ENCODE results near the gene UQCRQ.

UQCRQ gene

GRCh38 chr5:132866342-132867045 is at the start of gene UQCRQ, which contains the start of gene GDF9:
TSS of gene UQCRQ (plus strand) at chr5:132866642. CDS start at chr5:132866882, 240 bp downstream.
TSS of gene GDF9 (minus strand) at chr5:132866469. CDS start at chr5:132864533, 1,936 bp downstream.
- Mint-ChIP-seq H3K27ac (peak within 1 kb of the TSS; percentile 98), H3K36me3 (ENCODE audit: low read depth) (peaks cover 37% of the 10 kb centered on the region), H3K9me3 (no peaks in the 10 kb centered on the region), H3K4me3 (peak within 1 kb of the TSS; percentile 94), H3K4me1 (peaks cover 29% of the 10 kb centered on the region), H3K27me3 (no peaks in the 10 kb centered on the region)
- DNase-seq (peak; percentile 89), ATAC-seq (peak; percentile 99)

- ATAC-seq (no peak), DNase-seq (no peak)
- Mint-ChIP-seq H3K9me3 (no peaks in the 10 kb centered on the region), H3K27ac (no peak overlapping the region), H3K36me3 (ENCODE audit: low read depth) (no peaks in the 10 kb centered on the region), H3K4me1 (peaks cover 16% of the 10 kb centered on the region), H3K27me3 (peaks cover 44% of the 10 kb centered on the region), H3K4me3 (no peak overlapping the region)
Observed at GRCh38 chr5:132817011-132817410, 49.4 kb upstream of the UQCRQ start.

- Mint-ChIP-seq H3K4me1 (peaks cover 11% of the 10 kb centered on the region), H3K27ac (no peak overlapping the region), H3K4me3 (peak overlapping the region; percentile 60), H3K9me3 (no peaks in the 10 kb centered on the region), H3K36me3 (ENCODE audit: low read depth) (no peaks in the 10 kb centered on the region), H3K27me3 (peaks cover 47% of the 10 kb centered on the region)
- DNase-seq (no peak), ATAC-seq (no peak)
Observed at GRCh38 chr5:132819468-132819867, 47.0 kb upstream of the UQCRQ start.

DNA sequence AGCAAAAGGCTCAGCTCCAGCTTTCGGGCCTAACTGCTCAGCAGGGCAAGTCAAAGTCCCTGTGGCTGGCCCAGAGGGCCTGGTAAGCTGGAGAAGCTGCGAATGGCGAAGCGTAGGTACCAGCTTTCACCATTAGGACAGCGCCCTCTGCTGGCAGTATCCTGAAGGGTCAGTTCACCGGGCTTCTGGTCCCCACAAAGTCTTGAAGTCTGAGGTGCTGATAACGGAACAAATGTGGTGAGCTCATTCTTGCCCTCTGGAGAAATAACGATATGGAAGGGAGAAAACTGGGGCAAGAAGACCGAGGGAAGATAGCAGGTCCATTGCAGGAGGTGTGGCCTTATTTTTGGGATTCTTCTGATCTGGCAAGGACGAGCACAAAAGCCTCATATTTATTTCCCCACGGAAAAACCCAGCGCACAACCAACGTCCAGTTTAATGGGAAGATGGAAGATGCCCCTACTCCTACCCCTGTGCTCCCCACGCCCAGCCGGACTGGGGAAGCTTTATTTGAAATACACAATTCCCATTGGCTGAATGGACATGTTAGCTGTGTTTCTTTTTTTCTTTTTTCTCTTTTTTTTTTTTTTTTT is 46.2 kb upstream of the UQCRQ start:
- DNase-seq (peak; percentile 94), ATAC-seq (peak; percentile 90)
- Mint-ChIP-seq H3K4me3 (peak overlapping the region; percentile 34), H3K4me1 (peaks cover 11% of the 10 kb centered on the region), H3K27ac (no peak overlapping the region), H3K27me3 (peaks cover 50% of the 10 kb centered on the region), H3K36me3 (ENCODE audit: low read depth) (no peaks in the 10 kb centered on the region), H3K9me3 (no peaks in the 10 kb centered on the region)

GRCh38 chr5:132821350-132821749 is 45.1 kb upstream of the UQCRQ start:
- Mint-ChIP-seq H3K4me3 (no peak overlapping the region), H3K27ac (no peak overlapping the region), H3K9me3 (no peaks in the 10 kb centered on the region), H3K27me3 (peaks cover 52% of the 10 kb centered on the region), H3K4me1 (peaks cover 11% of the 10 kb centered on the region), H3K36me3 (ENCODE audit: low read depth) (no peaks in the 10 kb centered on the region)
- no peak for DNase-seq
- ATAC-seq: no peak

DNA sequence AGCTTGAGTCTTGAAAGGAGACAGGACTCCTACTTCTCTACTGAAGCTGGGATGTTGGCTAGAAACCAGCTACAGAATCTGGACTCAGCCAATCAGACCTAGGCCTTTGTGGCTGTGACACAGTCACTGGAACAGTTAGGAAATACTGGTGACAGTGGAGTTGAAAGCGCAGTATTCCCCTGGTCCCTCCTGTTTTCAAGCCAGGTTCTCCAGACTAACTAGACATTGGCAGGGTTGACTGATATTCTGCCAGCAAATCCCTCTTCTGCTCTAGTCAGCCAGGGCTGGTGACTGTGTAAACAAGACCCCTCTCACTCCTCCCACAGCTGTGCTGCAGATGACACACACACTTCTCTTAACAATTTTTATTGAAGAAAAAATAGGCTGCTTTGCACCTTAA is 44.7 kb upstream of the UQCRQ start:
- DNase-seq (no peak), ATAC-seq (no peak)
- Mint-ChIP-seq H3K27ac (no peak overlapping the region), H3K4me1 (peaks cover 11% of the 10 kb centered on the region), H3K4me3 (no peak overlapping the region), H3K27me3 (peaks cover 56% of the 10 kb centered on the region), H3K36me3 (ENCODE audit: low read depth) (no peaks in the 10 kb centered on the region), H3K9me3 (no peaks in the 10 kb centered on the region)

DNA sequence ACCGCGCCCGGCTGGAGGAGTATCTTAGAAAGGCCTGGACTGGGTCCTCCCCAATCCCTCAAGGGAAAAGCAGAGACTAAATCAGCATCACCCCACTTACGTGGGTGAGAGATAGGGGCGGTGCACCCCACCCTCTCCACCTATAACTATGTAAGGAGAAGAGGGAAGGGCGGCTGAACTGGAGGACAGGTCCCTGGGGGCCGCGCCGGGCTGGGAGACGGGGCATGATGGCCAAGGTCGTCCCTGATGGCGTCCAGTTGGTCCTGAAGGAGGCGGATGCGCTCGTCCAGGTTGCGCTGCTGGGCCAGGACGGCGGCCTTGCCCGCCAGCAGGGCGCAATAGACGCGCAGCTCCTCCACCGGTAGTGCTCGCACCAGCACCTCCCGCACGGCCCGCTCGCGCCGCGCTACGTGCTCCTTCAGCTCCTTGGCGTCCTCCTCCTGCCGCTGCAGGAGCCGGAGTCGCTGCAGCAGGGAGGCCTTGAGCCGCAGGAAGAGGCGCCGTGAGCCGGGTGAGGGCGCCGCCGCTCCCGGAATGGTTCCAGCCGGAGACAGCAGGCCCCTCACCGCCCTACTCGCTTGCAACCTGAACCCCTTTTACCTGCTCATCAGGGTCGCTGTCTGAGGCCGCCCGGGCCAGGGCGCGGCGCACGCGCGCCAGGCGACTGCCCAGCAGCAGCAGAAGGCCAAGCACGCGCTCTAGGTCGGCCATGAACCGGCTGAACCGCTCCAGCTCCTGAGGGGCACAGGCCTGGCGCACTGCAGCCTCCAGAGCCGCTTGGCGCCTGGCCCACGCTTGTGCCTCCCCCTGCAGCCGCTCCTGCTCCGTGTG is 43.6 kb upstream of the UQCRQ start:
- Mint-ChIP-seq H3K27me3 (peaks cover 66% of the 10 kb centered on the region), H3K4me1 (peaks cover 11% of the 10 kb centered on the region), H3K27ac (no peak overlapping the region), H3K4me3 (no peak overlapping the region), H3K36me3 (ENCODE audit: low read depth) (no peaks in the 10 kb centered on the region), H3K9me3 (no peaks in the 10 kb centered on the region)
- DNase-seq (no peak), ATAC-seq (peak; percentile 8)

- Mint-ChIP-seq H3K36me3 (ENCODE audit: low read depth) (no peaks in the 10 kb centered on the region), H3K4me1 (peaks cover 11% of the 10 kb centered on the region), H3K9me3 (no peaks in the 10 kb centered on the region), H3K27ac (no peak overlapping the region), H3K27me3 (peaks cover 71% of the 10 kb centered on the region), H3K4me3 (no peak overlapping the region)
- DNase-seq (no peak), ATAC-seq (no peak)
Observed at GRCh38 chr5:132823481-132824050, 42.9 kb upstream of the UQCRQ start.

DNA sequence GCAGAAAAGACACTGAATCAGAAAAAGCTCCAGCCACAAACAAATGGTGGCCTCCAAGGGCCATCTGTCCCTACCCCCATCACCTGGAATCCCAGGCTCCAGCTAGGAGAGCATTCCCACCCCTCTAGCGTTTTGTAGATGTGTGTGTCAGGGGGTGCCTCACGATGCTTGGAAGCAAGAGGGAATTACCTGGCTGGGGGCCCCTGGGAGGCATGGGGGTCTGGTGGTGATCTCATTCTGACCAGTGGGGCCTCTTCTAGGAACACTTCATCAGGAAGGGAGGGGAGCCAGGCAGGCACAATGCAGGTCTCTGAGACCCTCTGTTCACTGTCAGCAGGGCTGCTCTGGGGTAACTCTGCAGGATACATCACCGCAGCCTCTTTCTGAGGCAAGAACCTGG is 42.0 kb upstream of the UQCRQ start:
- peaks cover 70% of the 10 kb centered on the region for H3K27me3 Mint-ChIP-seq
- H3K4me3 Mint-ChIP-seq: no peak overlapping the region
- H3K4me1 Mint-ChIP-seq: peaks cover 12% of the 10 kb centered on the region
- ATAC-seq (no peak), DNase-seq (no peak)
- H3K36me3 Mint-ChIP-seq (ENCODE audit: low read depth): no peaks in the 10 kb centered on the region
- H3K9me3 Mint-ChIP-seq: no peaks in the 10 kb centered on the region
- no peak overlapping the region for H3K27ac Mint-ChIP-seq

DNA sequence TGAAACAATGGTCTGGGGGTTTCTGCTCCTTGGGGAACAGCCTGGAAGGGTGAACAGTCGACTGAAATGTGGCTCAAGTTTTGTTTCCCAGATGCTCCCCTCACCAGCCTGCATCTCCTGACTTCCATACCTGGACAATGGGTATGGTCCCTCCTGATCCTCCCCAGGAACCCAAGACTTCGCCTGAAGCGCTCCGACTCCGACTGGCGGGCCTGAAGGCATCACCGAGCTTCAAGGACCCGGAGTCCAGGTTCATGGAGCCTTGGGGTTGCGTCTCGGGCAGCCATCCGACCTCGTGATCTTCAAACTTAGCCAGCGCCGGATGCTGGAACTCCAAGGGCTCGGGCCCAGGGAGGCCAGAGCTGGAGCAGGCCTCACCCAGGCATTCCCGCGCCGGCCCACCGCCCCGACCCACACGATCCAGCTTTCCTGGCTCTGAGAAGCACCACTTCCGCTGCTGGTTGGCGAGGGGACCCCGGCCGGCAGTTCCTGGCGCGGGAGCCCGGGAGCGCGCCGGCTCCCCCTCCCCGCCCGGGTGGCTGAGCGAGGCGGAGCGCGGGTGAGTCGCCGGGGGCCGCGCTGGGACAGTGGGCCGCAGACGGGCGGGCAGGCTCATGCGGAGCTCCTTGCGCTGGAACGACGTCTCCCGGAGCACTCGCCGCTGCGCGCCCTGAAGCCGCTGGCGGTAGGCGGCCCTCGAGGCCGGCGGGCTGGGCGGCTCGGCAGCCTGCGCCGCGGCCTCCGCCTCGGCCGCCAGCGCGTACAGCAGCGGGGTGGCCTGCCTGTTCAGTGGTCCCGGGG is 41.2 kb upstream of the UQCRQ start:
- DNase-seq (no peak), ATAC-seq (peak; percentile 2)
- H3K9me3 Mint-ChIP-seq: no peaks in the 10 kb centered on the region
- peaks cover 9% of the 10 kb centered on the region for H3K4me1 Mint-ChIP-seq
- H3K27me3 Mint-ChIP-seq: peaks cover 70% of the 10 kb centered on the region
- H3K27ac Mint-ChIP-seq: no peak overlapping the region
- H3K4me3 Mint-ChIP-seq: no peak overlapping the region
- H3K36me3 Mint-ChIP-seq (ENCODE audit: low read depth): no peaks in the 10 kb centered on the region

DNA sequence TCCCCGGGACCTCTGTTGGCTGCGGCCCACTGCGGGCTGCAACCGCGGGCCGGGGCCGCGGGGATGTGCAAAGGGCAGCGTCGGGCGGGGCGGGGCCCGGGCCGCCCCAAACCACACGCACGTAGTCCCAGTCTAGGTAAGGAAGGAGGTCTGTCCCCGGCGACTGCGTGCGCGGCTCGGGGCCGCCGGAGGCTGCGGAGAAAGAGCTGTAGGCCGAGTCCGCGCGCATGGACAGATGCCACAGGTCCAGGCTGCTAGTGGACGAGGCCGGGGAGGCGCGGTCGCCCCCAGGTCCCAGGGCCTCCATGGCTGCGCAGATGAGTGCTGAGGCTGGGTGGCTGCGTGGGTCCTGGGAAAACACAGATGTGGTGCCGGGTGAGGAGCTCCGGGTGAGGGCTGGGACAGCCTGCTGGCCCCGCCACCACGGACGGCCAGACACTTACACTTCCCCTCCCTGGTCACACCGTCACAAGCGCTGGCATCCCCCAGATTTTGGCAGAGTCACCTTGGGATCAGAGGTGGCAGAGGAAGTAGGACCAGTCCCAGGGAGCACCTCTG is 40.5 kb upstream of the UQCRQ start:
- Mint-ChIP-seq H3K4me3 (no peak overlapping the region), H3K36me3 (ENCODE audit: low read depth) (no peaks in the 10 kb centered on the region), H3K4me1 (peaks cover 6% of the 10 kb centered on the region), H3K27ac (no peak overlapping the region), H3K9me3 (no peaks in the 10 kb centered on the region), H3K27me3 (peaks cover 68% of the 10 kb centered on the region)
- no peak for DNase-seq
- ATAC-seq: peak; percentile 24

DNA sequence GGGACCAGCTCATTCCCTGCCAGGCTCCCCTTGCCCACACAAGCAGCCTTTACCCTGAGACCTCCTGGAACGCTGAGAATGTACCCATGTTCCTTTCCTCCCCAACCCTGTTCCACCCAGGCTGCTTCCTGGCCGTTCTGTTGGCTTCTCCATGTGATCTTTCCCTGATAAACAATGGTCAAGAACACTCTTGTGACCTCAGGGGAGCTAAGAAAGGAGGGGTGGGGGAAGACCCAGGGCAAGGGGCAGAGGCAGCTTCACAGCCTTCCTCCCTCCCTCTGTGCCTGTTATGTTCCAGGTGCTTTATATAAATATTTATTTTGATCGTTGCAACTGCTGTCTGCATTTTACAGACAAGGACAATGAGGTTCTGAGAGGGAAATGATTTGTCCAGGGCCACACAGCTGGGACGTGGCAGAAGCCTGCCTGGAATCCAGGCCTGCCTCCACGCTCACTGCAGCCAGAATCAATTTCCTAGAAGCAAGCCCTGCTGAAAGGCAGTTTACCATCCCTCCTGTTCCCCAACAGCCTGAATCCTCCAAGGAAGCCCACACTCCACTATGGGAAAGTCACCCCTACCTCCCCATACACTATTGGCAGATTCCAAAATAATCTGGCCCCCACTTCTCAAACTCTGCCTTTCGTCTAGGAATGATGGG is 39.9 kb upstream of the UQCRQ start:
- Mint-ChIP-seq H3K27ac (no peak overlapping the region), H3K27me3 (peaks cover 72% of the 10 kb centered on the region)
- DNase-seq: no peak

DNA sequence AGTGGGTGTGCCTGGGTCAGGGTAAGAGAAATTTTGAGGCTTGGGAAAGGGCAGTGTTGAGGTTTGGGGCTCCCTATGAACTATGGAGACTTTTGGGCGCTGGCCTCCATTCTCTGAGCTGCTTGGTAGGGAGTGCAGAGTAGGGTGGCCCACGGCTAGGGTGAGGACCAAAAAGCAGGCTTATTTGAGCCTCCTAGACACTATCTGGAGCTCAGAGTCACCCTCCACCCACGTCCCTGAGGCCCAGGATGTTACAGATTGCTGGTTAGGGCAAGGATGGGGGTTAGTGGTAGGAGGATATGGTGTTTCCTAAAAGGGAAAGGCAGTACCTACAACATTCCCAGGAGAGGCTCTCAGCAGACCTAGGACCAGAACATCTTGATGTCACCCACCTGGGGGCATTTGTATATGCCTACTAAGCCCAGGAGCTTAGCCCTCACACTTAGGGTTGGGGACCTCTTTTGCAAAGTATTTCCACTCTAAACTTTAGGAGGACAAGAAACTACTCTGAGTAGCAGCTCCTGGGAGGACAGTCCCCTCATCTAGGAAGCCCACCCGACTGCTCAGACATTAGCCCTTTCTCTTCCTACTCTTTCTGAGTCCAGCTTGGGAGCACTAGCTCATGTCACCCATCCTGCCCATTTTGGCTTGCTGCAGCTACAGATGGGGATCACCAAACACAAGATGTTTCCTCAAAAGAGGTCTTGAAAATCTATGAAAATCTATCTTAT is 38.3 kb upstream of the UQCRQ start:
- H3K27ac Mint-ChIP-seq: no peak overlapping the region
- H3K27me3 Mint-ChIP-seq: peaks cover 72% of the 10 kb centered on the region
- H3K36me3 Mint-ChIP-seq (ENCODE audit: low read depth): no peaks in the 10 kb centered on the region

More for the DNA sequence above, 39.9 kb upstream of the UQCRQ start:
- Mint-ChIP-seq H3K4me3 (no peak overlapping the region), H3K9me3 (no peaks in the 10 kb centered on the region), H3K4me1 (peaks cover 9% of the 10 kb centered on the region), H3K36me3 (ENCODE audit: low read depth) (no peaks in the 10 kb centered on the region)
- ATAC-seq: no peak

More for the DNA sequence above, 38.3 kb upstream of the UQCRQ start:
- H3K9me3 Mint-ChIP-seq: no peaks in the 10 kb centered on the region
- peaks cover 9% of the 10 kb centered on the region for H3K4me1 Mint-ChIP-seq
- no peak overlapping the region for H3K4me3 Mint-ChIP-seq
- ATAC-seq (no peak), DNase-seq (no peak)

Data from activated naive CD8-positive, alpha-beta T cell treated with anti-CD3 and anti-CD28 coated beads, Interleukin-2, amount 50 U/mL, for 24 hours (primary cell).